Effector CD8-positive, alpha-beta T cell (primary cell): ENCODE measurements around the gene PDE9A.

ENCODE experiments used
- DNase-seq: peaks from one replicate; lab custom pipeline; 2025; lab: John Stamatoyannopoulos, UW

PDE9A gene

DNA sequence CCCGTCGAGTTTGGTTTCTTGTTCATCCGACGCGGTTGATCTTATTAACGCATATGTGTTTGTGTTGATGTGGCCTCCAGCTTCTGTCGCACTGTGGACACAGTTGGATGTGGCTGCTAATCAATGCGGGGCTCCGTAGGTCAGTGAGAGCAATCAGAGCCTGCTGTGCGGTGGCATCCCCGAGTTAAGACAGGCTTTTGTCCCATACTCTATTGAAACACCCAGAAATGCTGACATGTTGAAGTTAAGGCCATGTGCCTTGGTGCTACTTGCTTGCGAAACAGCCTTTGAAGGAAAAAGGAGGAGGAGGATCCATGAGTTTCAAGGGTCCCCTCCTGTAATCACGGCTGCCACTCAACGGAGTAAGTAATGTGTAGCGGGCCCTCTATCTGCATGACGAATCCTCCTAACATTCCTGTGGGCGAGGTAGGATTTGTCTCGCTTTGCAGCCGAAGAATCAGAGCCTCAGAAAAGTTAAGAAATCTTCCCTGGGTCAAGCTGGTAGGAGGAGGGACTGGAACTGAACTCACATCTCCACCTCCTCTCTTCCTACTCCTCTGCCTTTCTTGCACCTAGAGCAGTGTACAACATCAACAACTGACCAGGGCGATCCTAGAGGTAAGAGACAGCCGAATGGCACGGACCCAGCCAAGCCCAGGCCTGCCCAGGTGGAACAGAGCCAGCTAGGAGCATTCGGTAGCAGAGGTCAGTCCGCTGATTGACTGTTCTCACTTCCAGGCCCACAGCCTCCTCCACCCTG lies 19.5 kb downstream of the PDE9A start:
- no peak for DNase-seq

- no peak for DNase-seq
Observed at GRCh38 chr21:42673633-42674328, 20.4 kb downstream of the PDE9A start.

GRCh38 chr21:42674351-42674940 lies 21.0 kb downstream of the PDE9A start:
- DNase-seq, result no peak

DNA sequence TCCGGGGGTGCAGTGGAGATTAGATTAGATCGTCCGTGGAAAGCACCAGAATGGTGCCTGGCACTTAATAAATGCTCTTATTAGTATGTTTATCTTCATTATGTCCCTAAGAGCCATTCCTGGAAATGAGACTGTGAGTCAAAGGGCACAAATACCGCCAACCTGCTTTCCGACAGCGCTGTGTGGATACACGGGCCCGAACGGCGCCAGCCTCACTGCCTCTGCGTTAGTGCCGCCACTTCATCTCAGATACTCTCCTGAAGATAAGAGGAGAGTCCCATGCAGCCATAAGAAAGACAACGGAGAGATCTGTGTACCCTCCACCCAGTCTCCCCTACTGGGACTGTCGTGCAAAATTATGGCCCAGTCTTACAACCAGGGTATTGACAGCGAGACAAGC lies 22.0 kb downstream of the PDE9A start:
- DNase-seq, result no peak

GRCh38 chr21:42676808-42677207 lies 23.4 kb downstream of the PDE9A start:
- no peak for DNase-seq

DNA sequence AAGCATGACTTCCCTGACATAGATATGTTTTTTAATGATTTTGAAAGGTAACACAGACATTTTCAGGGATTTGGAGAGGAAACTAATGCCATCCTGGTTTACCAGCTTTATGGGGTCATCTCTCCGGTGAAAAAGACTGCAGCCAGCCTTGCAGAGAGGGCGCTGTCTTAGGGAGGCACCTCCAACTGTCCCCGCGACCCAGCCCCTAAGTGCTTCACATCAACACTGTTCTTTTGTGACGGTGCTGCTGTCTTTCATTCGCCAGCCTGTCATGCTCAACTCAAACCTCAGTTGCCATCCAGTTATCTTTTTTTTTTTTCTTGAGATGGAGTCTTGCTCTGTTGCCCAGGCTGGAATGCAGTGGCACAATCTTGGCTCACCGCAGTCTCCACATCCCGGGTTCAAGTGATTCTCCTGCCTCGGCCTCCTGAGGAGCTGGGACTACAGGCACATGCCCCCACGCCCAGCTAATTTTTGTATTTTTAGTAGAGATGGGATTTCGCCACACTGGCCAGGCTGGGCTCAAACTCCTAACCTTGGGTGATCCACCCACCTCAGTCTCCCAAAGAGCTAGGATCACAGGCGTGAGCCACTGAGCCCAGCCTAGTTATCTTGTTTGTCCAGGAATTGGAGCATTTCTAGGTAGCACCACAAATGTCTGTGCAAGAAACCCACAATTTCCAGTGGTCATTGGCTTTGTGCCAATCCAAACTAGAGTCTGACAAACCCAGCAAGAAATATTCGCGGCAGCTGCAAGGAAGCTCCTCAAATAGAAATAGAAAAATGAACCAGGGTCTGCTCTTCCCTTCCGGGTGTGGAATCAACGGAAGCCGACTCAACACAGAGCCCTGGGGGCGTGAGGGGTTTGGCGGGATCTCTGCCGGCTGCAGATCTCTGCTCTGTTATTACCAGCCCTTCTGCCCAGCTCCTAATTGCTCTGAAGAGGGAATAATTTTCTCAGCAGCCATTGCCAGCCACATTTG lies 24.2 kb downstream of the PDE9A start:
- no peak for DNase-seq

DNA sequence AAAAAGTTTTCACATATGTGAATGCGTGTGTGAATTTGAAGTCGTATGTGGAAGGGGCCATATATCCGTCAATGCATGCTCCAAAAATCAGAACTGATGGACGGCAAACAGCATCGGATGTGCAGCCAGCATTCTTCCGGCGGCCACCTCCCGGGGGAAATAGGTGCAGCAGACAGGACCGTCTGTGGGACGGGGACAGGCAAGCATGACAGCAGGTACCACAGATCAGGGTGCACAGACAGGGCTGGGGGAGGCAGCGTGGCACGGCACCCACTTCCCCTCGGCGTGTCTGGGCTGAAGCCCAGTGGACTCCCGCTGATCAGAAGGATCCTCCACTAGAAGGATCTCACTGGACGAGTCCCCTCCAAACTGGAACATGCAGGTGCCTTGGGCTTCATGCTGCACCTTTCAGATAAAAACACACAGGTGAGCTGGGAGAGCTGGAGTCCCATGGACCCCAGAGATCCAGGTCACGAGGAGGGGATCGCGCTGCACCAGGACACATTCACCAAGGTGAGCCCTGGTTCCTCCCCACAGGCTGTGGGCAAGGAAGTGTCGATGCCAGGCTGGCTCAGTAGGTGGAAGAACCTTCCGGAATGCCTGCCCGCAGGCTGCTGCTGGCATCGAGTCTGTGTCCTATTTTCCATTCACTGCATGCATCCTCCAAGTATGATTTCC lies 25.3 kb downstream of the PDE9A start:
- DNase-seq, result no peak

DNA sequence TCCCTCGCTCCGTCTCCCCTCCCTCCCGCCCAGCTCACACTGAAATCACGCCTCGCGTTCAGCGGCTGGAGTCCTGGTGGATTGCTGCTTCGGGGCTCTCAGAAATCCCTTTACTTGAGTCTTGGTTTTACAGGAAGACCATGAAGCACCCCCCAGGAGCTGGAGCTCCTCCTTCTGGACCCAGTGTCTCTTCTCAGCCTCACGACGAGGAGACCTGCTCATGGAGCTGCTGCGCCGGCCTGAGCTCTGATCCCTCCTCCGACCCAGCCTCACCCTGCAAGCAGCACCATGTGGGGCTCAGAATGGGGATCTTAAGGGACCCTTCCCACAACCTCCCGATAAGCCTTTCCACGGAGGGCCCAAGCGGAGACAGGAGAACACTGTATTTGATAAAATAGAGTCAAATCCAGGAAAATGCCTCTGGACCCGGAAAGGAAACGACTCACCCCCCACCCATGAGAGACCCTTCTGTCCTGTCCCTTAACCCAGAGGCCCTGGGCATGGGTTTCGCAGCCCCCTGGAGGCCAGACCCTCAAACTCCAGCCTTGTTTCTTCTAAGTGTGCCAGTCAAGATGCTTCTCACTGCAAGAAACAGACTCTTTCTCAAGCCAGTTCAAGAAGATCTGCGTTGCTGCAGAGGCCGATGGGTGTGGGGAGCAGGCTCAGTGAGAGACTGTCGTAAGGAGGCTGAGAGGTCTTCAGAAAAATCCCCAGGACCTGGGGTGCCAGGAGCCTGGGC lies 26.1 kb downstream of the PDE9A start:
- no peak for DNase-seq

DNA sequence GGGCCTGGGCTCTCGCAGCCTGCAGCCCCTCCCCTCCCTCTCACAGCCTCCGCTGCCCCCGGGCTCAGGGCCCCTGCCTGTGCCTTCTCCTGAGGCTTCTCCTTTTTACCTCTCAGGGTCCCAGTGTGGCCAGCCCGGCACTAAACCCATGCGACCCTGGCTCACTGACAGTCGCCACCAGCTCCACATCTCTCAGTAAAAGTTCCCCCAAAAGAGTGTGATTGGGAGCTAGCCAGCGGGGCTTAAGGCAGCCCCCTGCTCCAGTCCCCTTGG lies 26.6 kb downstream of the PDE9A start:
- DNase-seq, result no peak

DNA sequence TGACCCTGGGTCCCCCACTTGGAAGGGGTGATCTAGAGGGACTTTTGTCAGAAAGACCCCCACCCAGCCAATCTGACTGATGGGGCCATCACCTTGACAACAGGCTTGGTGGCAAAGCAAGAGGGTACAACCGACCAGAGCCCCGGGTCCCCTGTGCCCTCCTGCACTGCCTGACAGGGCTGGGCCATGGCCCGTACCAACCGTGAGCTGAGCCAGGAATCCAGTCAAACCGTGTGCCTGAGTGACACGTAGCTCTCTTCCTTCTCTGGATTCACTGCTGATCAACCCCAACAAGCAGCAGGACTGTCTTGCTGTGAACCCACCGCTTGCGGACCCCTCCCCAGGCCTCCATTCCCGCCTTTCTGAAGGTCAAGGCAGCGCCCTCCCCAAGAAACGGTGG lies 27.0 kb downstream of the PDE9A start:
- no peak for DNase-seq

- DNase-seq, result no peak
Observed at GRCh38 chr21:42681296-42682206, 28.1 kb downstream of the PDE9A start.

- no peak for DNase-seq
Observed at GRCh38 chr21:42682661-42683210, 29.3 kb downstream of the PDE9A start.

DNA sequence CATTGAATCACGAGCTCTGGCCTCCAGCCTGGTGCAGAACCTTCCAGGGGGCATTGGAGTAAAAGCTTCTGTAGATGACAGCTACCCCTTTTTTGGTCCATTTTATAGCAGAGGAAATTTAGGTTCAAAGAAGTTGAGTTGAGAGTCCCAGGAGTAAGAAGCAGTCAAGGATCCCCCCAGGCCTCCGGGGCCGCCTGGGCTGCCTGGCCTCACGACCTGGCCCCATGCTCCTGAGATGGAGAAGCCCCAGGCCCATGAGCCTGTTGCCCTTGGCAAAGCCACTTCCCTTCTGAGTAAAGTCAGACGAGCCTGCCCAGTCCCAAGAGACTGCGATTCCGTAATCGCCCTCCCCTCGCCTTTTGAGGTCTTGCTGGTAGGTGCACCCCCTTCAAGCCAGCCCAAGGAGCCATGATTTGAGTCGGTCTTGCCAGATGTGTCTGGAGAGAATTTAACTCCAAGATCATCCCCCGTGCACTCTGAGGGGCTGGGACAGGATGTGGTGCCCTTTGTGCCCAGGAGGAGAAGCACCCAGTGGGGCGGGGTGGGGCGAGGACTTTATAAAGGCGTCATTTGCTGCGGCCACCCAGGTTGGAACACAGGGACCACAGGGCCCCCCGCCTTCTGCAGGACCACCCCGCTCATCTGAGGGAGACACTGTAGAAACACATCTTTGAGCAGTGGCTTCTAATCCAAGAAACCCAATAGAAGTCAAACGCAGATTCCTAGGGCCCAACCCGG lies 30.1 kb downstream of the PDE9A start:
- no peak for DNase-seq

DNA sequence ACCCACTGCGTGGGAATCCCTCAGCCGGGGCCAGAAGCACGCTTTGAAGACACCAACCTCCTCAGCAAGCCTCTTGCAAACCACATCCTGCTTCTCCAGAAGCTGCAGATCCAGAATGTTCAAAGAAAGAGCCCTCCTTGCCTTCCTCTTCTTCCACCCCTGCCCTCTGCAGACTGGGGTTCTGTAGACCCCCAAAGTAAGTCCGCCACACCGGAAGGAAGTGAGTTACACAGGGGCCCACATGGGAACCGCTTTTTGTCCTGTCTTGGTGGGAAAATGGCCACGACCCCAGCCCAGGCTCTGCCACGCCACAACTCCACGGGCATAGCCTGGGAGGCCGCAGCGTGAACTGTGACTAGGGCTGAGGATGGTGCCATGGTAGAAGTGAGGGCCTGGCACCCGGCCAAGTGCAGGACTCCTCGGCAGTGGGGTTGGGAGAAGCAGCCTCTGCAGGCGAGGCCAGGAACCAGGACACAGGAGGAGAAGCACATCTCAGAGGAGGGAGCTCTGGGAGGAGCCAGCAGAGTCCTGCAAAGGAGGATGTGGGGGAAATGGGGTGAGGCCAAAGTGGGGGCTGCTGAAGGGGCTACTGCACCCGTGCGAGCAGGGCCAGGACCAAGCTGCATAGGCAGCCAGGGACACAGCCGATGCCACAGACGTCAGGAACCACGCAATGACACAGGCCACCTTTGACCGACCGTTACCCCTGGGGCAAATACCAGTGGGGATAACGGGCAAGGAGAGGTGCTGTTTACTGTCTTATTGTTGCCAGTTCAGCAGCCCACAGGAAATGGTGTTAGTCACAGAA lies 30.9 kb downstream of the PDE9A start:
- DNase-seq, result no peak

DNA sequence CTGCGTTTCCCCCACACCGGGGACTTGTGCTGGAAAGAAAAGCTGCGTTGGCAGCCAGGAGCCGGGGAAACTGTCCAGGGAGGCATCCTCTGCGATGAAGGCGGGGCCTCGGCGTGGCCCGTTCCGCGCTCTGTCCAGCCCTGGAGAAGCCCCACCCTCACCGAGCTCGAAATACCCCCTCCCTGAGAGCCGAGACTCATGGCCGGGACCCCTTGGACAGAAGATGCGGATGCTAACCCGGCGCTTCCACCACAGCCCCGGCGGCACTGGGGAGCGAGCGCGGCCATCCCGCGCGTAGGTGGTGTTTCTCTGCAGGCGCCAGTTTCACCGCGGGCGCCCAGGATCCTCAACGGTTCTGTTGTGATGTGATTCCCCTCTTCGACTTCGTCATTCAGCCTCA lies 31.6 kb downstream of the PDE9A start:
- DNase-seq, result no peak

DNA sequence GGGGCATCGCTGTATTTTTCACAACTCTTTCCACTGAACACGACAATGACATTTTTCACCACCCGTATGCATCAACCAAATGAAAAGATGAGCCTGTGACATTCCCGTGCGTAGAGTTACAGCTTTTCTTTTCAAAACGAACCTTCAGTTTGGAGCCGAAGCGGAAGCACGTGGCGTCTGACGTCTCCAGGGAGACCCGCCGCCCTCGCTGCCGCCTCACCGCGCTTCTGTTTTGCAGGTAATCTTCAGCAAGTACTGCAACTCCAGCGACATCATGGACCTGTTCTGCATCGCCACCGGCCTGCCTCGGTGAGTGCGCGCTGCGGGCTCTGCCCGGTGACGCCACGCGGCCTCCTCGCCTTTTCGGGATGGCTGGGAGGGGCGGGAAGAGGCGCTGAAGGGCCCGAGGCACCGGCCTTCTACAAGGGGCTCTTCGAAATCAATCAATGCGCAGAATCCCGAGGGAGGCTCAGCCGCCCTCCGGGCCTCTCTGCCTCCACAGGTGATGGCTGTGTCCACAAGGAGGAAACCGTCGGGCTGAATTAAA lies 32.6 kb downstream of the PDE9A start:
- DNase-seq, result no peak

DNA sequence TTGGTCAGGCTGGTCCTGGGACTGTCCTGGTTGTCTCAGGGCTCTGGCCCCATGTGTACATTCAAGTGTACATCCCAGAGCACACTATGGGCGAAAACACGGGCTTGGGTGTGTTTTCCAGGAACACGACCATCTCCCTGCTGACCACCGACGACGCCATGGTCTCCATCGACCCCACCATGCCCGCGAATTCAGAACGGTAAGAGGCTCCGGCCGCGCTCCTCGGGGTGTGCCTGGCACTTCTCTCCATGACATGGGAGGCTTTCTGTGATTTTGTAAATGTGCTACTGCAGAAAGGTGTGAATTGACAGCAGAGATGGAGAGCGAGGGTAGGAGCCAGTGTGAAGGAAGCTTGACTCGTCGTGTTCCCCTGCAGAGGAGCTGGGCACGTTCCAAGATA lies 34.4 kb downstream of the PDE9A start:
- no peak for DNase-seq
